HepG2 (cell line): ENCODE results near the gene AHCY. TPM values are rescaled to one million over a fixed set of nuclear protein-coding genes. Genes with fewer than 3 reads are reported as not detected.
A peak's percentile ranks its signal among the peaks of the same experiment; 100 is the strongest.
"Not testable (repeated sequence)": the region's sequence is repeated elsewhere in the genome, so short reads cannot be mapped to it uniquely, and the experiment has no call there.

Experiments used
- ATF7 ChIP-seq, 2 experiments: fragments of 450-650 bp in 1 of 2; sonication (generic) in 1 of 2; formaldehyde crosslinking in 1 of 2; IDR thresholded peaks; 2 replicates each; pipeline versions ENCODE4 v1.4.0 to v1.6.1; 2016 to 2020; ENCODE audit warnings: antibody characterized with exemption in 1 of 2, mild to moderate bottlenecking in 1 of 2, missing genetic modification reagents in 1 of 2
- CAMTA2 ChIP-seq: sonication (generic); formaldehyde crosslinking; IDR thresholded peaks from 2 replicates; pipeline ENCODE4 v1.4.0; 2020; ENCODE audit warnings: mild to moderate bottlenecking, missing genetic modification reagents, borderline replicate concordance
- CEBPG ChIP-seq: IDR thresholded peaks from 2 replicates; pipeline ENCODE4 v1.6.1; 2016
- KAT7 ChIP-seq: IDR thresholded peaks from 2 replicates; pipeline ENCODE4 v1.6.1; 2018; ENCODE audit warnings: borderline replicate concordance, missing compliant biosample characterization
- RCOR2 ChIP-seq: IDR thresholded peaks from 2 replicates; pipeline ENCODE4 v1.6.1; 2016; ENCODE audit warnings: missing biosample characterization, missing genetic modification reagents
- SMAD3 ChIP-seq: sonication (generic); formaldehyde crosslinking; IDR thresholded peaks from 2 replicates; pipeline ENCODE4 v1.4.0; 2020; ENCODE audit warnings: missing genetic modification reagents
- TOPORS ChIP-seq: sonication (generic); formaldehyde crosslinking; IDR thresholded peaks from 2 replicates; pipeline ENCODE4 v1.8.0; 2023; ENCODE audit warnings: mild to moderate bottlenecking, missing genetic modification reagents
- ZBTB7B ChIP-seq: sonication (generic); formaldehyde crosslinking; IDR thresholded peaks from 2 replicates; pipeline ENCODE4 v1.4.0; 2020; ENCODE audit warnings: missing genetic modification reagents
- ZNF121 ChIP-seq: sonication (generic); formaldehyde crosslinking; IDR thresholded peaks from 2 replicates; pipeline ENCODE4 v1.5.0; 2020; ENCODE audit warnings: mild to moderate bottlenecking, missing genetic modification reagents
- ZNF230 ChIP-seq: sonication (generic); formaldehyde crosslinking; IDR thresholded peaks from 2 replicates; pipeline ENCODE4 v1.4.0; 2020; ENCODE audit warnings: mild to moderate bottlenecking, missing genetic modification reagents
- polyA plus RNA-seq, 8 experiments: library from polyadenylated mRNA; depleted of rRNA in 3 of 8; stranded (reverse) in 7 of 8; unstranded in 1 of 8; fragments of >200 nt; fragmentation: Illumina TruSeq in 4 of 8; extraction: Trizol in 4 of 8; gene quantifications; 2 replicates each; pipeline versions ENCODE4 v1.2.1 to v1.2.3, GENCODE V29; 2011 to 2016; ENCODE audit warnings: low read depth in 4 of 8, missing spikeins in 1 of 8, mixed read lengths in 1 of 8; ENCODE audit not compliant: insufficient read depth in 1 of 8
- total RNA-seq, 5 experiments: library from RNA; depleted of rRNA; stranded (reverse); fragments of >200 nt; fragmentation: Illumina TruSeq; extraction: Trizol; gene quantifications; 2 replicates each; pipeline ENCODE4 v1.2.3, GENCODE V29; 2016; ENCODE audit warnings: low read depth in 1 of 5
- TF ChIP-seq, protein P1 (sequence below): sonication (generic); formaldehyde crosslinking; IDR thresholded peaks from 2 replicates; pipeline ENCODE4 v1.5.0; 2020; ENCODE audit warnings: missing genetic modification reagents
- TF ChIP-seq, protein P2 (sequence below): sonication (generic); formaldehyde crosslinking; IDR thresholded peaks from 2 replicates; pipeline ENCODE4 v1.4.0; 2020; ENCODE audit warnings: mild to moderate bottlenecking, missing genetic modification reagents
- TF ChIP-seq, protein P3 (sequence below): sonication (generic); formaldehyde crosslinking; IDR thresholded peaks from 2 replicates; pipeline ENCODE4 v1.5.0; 2020; ENCODE audit warnings: mild to moderate bottlenecking, missing genetic modification reagents, borderline replicate concordance
- TF ChIP-seq, protein P4 (sequence below): sonication (generic); formaldehyde crosslinking; IDR thresholded peaks from 2 replicates; pipeline ENCODE4 v1.4.0; 2020; ENCODE audit warnings: mild to moderate bottlenecking, missing genetic modification reagents

The AHCY gene
- total and polyA plus RNA-seq, 2 of the 13 experiments (the other 11 are each of a cell fraction or from before 2014, with no cell fraction given): 407 to 419 TPM

DNA sequence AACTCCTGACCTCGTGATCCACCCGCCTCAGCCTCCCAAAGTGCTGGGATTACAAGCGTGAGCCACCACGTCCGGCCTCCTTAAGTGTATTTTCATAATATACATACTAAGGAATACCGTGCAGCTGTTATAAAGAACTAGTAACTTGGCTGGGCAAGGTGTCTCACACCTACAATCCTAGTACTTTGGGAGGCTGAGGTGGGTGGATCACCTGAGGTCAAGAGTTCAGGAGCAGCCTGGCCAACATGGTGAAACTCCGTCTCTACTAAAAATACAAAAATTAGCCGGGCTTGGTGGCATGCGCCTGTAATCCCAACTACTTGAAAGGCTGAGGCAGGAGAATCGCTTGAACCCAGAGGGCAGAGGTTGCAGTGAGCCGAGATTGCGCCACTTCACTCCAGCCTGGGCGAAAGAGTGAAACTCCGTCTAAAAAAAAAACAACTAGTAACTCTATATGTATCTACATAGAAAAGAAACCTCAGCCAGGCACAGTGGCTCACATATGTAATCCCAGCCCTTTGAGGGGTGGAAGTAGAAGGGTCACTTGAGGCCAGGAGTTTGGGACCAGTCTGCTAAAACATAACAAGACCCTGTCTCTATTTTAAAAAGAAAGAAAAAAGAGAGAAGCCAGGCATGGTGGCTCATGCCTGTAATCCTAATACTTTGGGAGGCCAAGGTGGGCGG lies 27.8 kb upstream of the AHCY start (continued):
- peak; percentile 54; the same call in 1 of the 2 replicates for TF ChIP-seq TOPORS (CRISPR knock-in tag)
- TF ChIP-seq RCOR2: peak; percentile 67; the same call in 1 of the 2 replicates
- TF ChIP-seq, protein P1, sequence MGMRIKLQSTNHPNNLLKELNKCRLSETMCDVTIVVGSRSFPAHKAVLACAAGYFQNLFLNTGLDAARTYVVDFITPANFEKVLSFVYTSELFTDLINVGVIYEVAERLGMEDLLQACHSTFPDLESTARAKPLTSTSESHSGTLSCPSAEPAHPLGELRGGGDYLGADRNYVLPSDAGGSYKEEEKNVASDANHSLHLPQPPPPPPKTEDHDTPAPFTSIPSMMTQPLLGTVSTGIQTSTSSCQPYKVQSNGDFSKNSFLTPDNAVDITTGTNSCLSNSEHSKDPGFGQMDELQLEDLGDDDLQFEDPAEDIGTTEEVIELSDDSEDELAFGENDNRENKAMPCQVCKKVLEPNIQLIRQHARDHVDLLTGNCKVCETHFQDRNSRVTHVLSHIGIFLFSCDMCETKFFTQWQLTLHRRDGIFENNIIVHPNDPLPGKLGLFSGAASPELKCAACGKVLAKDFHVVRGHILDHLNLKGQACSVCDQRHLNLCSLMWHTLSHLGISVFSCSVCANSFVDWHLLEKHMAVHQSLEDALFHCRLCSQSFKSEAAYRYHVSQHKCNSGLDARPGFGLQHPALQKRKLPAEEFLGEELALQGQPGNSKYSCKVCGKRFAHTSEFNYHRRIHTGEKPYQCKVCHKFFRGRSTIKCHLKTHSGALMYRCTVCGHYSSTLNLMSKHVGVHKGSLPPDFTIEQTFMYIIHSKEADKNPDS (CRISPR knock-in tag): peak; percentile 79; the same call in 1 of the 2 replicates
- peak; percentile 79; the same call in 1 of the 2 replicates for TF ChIP-seq ZNF121 (CRISPR knock-in tag)
- TF ChIP-seq CAMTA2 (CRISPR knock-in tag): peak; percentile 64; the same call in 1 of the 2 replicates
- peak; percentile 67; the same call in 1 of the 2 replicates for TF ChIP-seq ZNF230 (CRISPR knock-in tag)
- TF ChIP-seq CEBPG (CRISPR knock-in tag): peak; percentile 91
- peak; percentile 24; the same call in 1 of the 2 replicates for TF ChIP-seq ZBTB7B (CRISPR knock-in tag)
- TF ChIP-seq KAT7 (CRISPR knock-in tag): peak; percentile 77; the same call in 1 of the 2 replicates
- TF ChIP-seq, protein P2, sequence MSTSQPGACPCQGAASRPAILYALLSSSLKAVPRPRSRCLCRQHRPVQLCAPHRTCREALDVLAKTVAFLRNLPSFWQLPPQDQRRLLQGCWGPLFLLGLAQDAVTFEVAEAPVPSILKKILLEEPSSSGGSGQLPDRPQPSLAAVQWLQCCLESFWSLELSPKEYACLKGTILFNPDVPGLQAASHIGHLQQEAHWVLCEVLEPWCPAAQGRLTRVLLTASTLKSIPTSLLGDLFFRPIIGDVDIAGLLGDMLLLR (CRISPR knock-in tag): 0 out of 2 replicates have a peak, but pooled peaks have one; percentile 48
- TF ChIP-seq, protein P3, sequence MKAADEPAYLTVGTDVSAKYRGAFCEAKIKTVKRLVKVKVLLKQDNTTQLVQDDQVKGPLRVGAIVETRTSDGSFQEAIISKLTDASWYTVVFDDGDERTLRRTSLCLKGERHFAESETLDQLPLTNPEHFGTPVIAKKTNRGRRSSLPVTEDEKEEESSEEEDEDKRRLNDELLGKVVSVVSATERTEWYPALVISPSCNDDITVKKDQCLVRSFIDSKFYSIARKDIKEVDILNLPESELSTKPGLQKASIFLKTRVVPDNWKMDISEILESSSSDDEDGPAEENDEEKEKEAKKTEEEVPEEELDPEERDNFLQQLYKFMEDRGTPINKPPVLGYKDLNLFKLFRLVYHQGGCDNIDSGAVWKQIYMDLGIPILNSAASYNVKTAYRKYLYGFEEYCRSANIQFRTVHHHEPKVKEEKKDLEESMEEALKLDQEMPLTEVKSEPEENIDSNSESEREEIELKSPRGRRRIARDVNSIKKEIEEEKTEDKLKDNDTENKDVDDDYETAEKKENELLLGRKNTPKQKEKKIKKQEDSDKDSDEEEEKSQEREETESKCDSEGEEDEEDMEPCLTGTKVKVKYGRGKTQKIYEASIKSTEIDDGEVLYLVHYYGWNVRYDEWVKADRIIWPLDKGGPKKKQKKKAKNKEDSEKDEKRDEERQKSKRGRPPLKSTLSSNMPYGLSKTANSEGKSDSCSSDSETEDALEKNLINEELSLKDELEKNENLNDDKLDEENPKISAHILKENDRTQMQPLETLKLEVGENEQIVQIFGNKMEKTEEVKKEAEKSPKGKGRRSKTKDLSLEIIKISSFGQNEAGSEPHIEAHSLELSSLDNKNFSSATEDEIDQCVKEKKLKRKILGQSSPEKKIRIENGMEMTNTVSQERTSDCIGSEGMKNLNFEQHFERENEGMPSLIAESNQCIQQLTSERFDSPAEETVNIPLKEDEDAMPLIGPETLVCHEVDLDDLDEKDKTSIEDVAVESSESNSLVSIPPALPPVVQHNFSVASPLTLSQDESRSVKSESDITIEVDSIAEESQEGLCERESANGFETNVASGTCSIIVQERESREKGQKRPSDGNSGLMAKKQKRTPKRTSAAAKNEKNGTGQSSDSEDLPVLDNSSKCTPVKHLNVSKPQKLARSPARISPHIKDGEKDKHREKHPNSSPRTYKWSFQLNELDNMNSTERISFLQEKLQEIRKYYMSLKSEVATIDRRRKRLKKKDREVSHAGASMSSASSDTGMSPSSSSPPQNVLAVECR (CRISPR knock-in tag): peak; percentile 40; the same call in 1 of the 2 replicates
- TF ChIP-seq SMAD3 (CRISPR knock-in tag): 0 out of 2 replicates have a peak, but pooled peaks have one; percentile 45
- not testable (repeated sequence) for TF ChIP-seq ATF7 (IDR thresholded peaks at IDR 0.05)
- 0 out of 2 replicates have a peak, but pooled peaks have one; percentile 11 for TF ChIP-seq ATF7 (CRISPR knock-in tag; IDR thresholded peaks at IDR 0.05)
- TF ChIP-seq, protein P4, sequence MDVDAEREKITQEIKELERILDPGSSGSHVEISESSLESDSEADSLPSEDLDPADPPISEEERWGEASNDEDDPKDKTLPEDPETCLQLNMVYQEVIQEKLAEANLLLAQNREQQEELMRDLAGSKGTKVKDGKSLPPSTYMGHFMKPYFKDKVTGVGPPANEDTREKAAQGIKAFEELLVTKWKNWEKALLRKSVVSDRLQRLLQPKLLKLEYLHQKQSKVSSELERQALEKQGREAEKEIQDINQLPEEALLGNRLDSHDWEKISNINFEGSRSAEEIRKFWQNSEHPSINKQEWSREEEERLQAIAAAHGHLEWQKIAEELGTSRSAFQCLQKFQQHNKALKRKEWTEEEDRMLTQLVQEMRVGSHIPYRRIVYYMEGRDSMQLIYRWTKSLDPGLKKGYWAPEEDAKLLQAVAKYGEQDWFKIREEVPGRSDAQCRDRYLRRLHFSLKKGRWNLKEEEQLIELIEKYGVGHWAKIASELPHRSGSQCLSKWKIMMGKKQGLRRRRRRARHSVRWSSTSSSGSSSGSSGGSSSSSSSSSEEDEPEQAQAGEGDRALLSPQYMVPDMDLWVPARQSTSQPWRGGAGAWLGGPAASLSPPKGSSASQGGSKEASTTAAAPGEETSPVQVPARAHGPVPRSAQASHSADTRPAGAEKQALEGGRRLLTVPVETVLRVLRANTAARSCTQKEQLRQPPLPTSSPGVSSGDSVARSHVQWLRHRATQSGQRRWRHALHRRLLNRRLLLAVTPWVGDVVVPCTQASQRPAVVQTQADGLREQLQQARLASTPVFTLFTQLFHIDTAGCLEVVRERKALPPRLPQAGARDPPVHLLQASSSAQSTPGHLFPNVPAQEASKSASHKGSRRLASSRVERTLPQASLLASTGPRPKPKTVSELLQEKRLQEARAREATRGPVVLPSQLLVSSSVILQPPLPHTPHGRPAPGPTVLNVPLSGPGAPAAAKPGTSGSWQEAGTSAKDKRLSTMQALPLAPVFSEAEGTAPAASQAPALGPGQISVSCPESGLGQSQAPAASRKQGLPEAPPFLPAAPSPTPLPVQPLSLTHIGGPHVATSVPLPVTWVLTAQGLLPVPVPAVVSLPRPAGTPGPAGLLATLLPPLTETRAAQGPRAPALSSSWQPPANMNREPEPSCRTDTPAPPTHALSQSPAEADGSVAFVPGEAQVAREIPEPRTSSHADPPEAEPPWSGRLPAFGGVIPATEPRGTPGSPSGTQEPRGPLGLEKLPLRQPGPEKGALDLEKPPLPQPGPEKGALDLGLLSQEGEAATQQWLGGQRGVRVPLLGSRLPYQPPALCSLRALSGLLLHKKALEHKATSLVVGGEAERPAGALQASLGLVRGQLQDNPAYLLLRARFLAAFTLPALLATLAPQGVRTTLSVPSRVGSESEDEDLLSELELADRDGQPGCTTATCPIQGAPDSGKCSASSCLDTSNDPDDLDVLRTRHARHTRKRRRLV (CRISPR knock-in tag): 0 out of 2 replicates have a peak, but pooled peaks have one; percentile 21
